SKM-1 treated with dmso at 0.1 percent for 144 hours (cell line): ENCODE measurements around the gene ENO3.
"Not testable (repeated sequence)": the region's sequence is repeated elsewhere in the genome, so short reads cannot be mapped to it uniquely, and the experiment has no call there.

Experiments used
- DNase-seq: peaks from one replicate; lab custom pipeline; 2025; ENCODE audit not compliant: unreplicated experiment; lab: John Stamatoyannopoulos, UW

The ENO3 gene

GRCh38 chr17:4950746-4951204 is at the start of gene ENO3:
Gene ENO3, plus strand, starts transcription at chr17:4951119. Its CDS starts 711 bp downstream, at chr17:4951830.
- DNase-seq: no peak

DNA sequence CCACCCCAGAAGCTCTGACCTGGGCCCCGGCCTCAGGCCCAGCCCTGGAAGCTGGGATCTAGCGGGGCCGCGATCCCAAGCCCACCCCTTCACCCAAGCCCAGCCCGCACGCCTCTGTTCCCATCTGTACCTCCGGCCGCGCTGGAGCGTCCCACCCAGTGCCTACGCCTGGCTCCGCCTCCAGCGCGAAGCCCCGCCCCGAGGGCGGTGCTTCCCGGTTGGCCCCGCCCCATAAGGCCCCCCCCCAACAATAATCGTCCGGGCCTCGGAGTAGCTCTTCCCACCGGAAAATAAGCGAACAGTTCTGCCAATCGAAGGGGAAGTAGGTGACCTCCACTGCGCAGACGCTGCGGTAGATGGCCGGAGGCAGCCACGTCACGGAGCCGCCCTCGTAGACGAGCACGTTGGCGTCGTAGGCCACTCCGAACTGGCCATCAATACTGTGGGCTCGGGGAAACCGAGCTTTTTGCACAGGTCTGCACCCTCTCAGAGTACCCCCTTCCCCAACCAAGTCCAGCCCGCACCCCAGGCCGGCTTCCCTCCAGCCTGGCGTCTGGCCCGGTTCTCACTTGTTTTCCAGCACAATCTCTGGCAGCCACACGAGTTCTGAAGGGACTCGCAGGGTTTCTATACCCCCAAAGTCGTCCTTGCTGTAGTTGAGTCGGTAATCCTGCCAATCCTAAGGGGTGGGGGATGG is 49.1 kb upstream of the ENO3 start:
- DNase-seq: no peak

- DNase-seq: no peak
Measured at GRCh38 chr17:4902540-4902939, 48.4 kb upstream of the ENO3 start.

- DNase-seq: peak; percentile 26
Measured at GRCh38 chr17:4903051-4903818, 47.7 kb upstream of the ENO3 start, which contains the start of gene CHRNE. Gene CHRNE, minus strand, starts transcription at chr17:4903098. Its CDS starts 35 bp downstream, at chr17:4903063.

GRCh38 chr17:4906642-4907041 is 44.3 kb upstream of the ENO3 start:
- DNase-seq: not testable (repeated sequence)

GRCh38 chr17:4908301-4908700 is 42.6 kb upstream of the ENO3 start:
- DNase-seq: no peak

DNA sequence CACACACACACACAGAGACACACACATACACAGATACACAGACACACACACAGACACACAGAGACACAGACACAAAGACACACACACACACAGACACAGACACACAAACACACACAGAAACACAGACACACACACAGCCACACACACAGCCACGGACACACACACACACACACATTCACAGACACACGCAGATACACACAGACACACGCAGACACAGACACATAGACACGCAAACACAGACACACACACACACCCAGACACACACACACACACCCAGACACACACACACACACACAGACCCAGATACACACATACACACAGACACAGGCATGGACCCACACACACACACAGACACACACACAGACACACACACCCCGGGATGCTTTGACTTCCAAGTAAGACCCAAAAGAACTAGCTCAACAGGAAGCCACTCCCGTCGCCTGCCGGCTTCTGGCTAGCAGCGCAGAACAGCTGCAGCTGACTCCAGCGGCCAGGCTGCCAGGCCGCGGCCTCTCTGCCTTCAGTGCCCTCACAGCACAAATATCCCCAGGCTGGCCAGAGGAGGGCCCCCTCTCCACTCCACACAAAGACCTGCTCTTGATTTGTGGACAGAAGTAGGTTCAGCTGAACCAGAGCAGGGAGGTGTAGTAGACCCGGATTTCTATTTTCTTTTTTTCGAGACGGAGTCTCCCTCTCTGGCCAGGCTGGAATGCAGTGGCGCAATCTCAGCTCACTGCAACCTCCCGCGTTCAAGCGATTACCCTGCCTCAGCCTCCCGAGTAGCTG is 42.0 kb upstream of the ENO3 start:
- peak; percentile 65 for DNase-seq

- DNase-seq: no peak
Measured at GRCh38 chr17:4913994-4914393, 36.9 kb upstream of the ENO3 start.

GRCh38 chr17:4914551-4914950 is 36.4 kb upstream of the ENO3 start:
- not testable (repeated sequence) for DNase-seq

GRCh38 chr17:4919511-4920047 is 31.3 kb upstream of the ENO3 start:
- DNase-seq: no peak

- peak; percentile 1 for DNase-seq
Measured at GRCh38 chr17:4920351-4921048, 30.4 kb upstream of the ENO3 start.

DNA sequence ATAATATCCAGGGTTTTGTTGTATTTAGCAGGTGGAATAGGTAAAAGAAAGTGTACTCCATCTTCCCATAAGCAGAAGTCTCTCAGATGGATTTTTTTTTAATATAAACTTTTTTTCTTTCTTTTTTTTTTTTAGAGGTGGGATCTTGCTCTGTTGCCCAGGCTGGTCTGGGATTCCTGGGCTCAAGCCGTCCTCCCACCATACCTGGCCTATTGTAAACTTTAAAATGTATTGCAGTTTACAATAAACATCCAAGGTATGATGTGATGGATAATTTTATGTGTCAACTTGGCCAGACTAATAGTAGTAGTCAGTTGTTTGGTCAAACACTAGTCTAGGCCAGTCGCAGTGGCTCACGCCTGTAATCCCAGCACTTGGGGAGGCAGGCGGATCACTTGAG is 29.6 kb upstream of the ENO3 start:
- DNase-seq: no peak

- DNase-seq: not testable (repeated sequence)
Measured at GRCh38 chr17:4926577-4927335, 24.2 kb upstream of the ENO3 start.

DNA sequence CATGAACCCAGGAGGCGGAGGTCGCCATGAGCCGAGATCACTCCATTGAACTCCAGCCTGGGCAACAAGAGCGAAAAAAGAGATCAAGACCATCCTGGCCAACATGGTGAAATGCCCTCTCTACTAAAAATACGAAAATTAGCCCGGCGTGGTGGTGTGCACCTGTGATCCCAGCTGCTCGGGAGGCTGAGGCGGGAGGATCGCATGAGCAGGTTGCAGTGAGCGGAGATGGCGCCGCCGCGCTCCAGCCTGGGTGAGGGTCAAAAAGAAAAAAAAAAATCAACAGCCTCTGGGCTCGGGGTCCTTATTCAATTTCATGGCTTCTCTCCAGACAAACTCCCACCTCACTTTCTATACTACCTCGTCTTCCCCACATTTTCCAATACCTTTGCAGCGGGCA is 22.0 kb upstream of the ENO3 start:
- DNase-seq: no peak

DNA sequence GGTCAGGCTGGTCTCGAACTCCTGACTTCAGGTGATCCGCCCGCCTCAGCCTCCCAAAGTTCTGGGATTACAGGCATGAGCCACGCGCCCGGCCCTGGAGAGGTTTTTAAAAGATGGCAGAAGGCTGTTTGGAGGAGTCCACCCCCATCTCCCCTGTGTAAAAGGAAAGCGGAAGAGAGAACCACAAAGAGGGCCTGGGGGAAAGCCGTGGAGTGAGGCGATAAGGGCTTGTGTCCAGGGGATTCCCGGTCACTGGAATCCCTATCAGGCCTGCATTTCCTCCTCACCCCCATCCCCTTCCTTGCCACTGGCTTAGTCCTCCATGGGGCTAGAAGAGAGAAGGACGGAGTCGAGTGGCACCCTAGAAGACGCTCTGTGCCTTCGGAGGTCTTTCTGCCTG is 19.0 kb upstream of the ENO3 start, which contains the start of gene GP1BA:
Gene GP1BA (plus strand): TSS at position 315 of the 400 bp plus-strand sequence. CDS start 328 bp downstream, outside the sequence.
- no peak for DNase-seq

- DNase-seq: no peak
Measured at GRCh38 chr17:4932756-4933155, 18.2 kb upstream of the ENO3 start.

DNA sequence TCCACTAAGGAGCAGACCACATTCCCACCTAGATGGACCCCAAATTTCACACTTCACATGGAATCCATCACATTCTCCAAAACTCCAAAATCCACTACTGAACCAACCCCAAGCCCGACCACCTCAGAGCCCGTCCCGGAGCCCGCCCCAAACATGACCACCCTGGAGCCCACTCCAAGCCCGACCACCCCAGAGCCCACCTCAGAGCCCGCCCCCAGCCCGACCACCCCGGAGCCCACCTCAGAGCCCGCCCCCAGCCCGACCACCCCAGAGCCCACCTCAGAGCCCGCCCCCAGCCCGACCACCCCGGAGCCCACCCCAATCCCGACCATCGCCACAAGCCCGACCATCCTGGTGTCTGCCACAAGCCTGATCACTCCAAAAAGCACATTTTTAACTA is 17.3 kb upstream of the ENO3 start:
- DNase-seq: no peak

DNA sequence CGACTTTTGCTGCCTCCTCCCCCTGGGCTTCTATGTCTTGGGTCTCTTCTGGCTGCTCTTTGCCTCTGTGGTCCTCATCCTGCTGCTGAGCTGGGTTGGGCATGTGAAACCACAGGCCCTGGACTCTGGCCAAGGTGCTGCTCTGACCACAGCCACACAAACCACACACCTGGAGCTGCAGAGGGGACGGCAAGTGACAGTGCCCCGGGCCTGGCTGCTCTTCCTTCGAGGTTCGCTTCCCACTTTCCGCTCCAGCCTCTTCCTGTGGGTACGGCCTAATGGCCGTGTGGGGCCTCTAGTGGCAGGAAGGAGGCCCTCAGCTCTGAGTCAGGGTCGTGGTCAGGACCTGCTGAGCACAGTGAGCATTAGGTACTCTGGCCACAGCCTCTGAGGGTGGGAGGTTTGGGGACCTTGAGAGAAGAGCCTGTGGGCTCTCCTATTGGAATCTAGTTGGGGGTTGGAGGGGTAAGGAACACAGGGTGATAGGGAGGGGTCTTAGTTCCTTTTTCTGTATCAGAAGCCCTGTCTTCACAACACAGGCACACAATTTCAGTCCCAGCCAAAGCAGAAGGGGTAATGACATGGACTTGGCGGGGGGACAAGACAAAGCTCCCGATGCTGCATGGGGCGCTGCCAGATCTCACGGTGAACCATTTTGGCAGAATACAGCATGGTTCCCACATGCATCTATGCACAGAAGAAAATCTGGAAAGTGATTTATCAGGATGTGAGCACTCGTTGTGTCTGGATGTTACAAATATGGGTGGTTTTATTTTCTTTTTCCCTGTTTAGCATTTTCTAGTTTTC is 16.5 kb upstream of the ENO3 start:
- peak; percentile 32 for DNase-seq

- no peak for DNase-seq
Measured at GRCh38 chr17:4935650-4936049, 15.3 kb upstream of the ENO3 start.
